CD14-positive monocyte (primary cell): ENCODE data around the gene LBP. TPM values are rescaled to one million over a fixed set of nuclear protein-coding genes. Genes with fewer than 3 reads are reported as not detected.

Experiments used
- DNase-seq, 3 donors: peaks; one replicate each; pipeline ENCODE4 v3.0.0-alpha.2; 2011 to 2022
- H2AFZ ChIP-seq: 2 replicates; pipeline ENCODE4 v1.6.0; 2012; ENCODE audit warnings: mild to moderate bottlenecking, low read depth, low read length, inconsistent platforms; ENCODE audit not compliant: insufficient read depth, poor library complexity, severe bottlenecking
- H3K27ac ChIP-seq, 2 donors: 1 replicate in 1 of 2; 2 replicates in 1 of 2; pipeline ENCODE4 v1.5.1; 2012 to 2013; ENCODE audit warnings: low read length in 2 of 2, control low read depth in 1 of 2, inconsistent platforms in 1 of 2, low read depth in 1 of 2, mild to moderate bottlenecking in 1 of 2
- H3K27me3 ChIP-seq, 2 donors: one replicate each; pipeline versions ENCODE4 v1.6.0 to v1.6.1; 2011 to 2013; ENCODE audit warnings: low read length in 2 of 2; ENCODE audit not compliant: control insufficient read depth in 2 of 2, insufficient read depth in 2 of 2
- H3K36me3 ChIP-seq, 2 donors: replicated peaks in 1 of 2; 1 replicate in 1 of 2; 2 replicates in 1 of 2; pipeline versions ENCODE4 v1.5.1 to v1.6.1; 2012 to 2013; ENCODE audit warnings: low read length in 2 of 2, control low read depth in 1 of 2, inconsistent platforms in 1 of 2, mild to moderate bottlenecking in 1 of 2; ENCODE audit not compliant: insufficient read depth in 2 of 2, control insufficient read depth in 1 of 2
- H3K4me1 ChIP-seq, 2 donors: 1 replicate in 1 of 2; 2 replicates in 1 of 2; pipeline versions ENCODE4 v1.5.1 to v1.6.1; 2012 to 2013; ENCODE audit warnings: low read length in 2 of 2, control low read depth in 1 of 2, inconsistent platforms in 1 of 2, mild to moderate bottlenecking in 1 of 2, moderate library complexity in 1 of 2; ENCODE audit not compliant: insufficient read depth in 2 of 2, control insufficient read depth in 1 of 2
- H3K4me2 ChIP-seq: replicated peaks from 2 replicates; pipeline ENCODE3; 2012; ENCODE audit warnings: low read length, moderate library complexity, mild to moderate bottlenecking; ENCODE audit not compliant: poor library complexity, severe bottlenecking; ENCODE audit errors: extremely low read depth
- H3K4me3 ChIP-seq, 3 experiments: fragments of 200-600 bp in 1 of 3; sonication (generic) in 1 of 3; replicated peaks in 1 of 3; 1 replicate in 2 of 3; 2 replicates in 1 of 3; pipeline ENCODE4 v1.5.1; 2011 to 2013; ENCODE audit warnings: low read length in 3 of 3, mild to moderate bottlenecking in 3 of 3, control low read depth in 2 of 3, low read depth in 2 of 3, inconsistent platforms in 1 of 3, moderate library complexity in 1 of 3
- H3K79me2 ChIP-seq: 2 replicates; pipeline ENCODE4 v1.6.0; 2012; ENCODE audit warnings: mild to moderate bottlenecking, control low read depth, inconsistent platforms, low read length, moderate library complexity; ENCODE audit not compliant: insufficient read depth
- H3K9ac ChIP-seq: 2 replicates; pipeline ENCODE4 v1.6.0; 2017; ENCODE audit warnings: low read length, mild to moderate bottlenecking; ENCODE audit not compliant: insufficient read depth, poor library complexity, severe bottlenecking
- H3K9me3 ChIP-seq, 2 donors: replicated peaks in 1 of 2; 1 replicate in 1 of 2; 2 replicates in 1 of 2; pipeline versions ENCODE4 v1.5.1 to v1.6.1; 2012 to 2013; ENCODE audit warnings: low read length in 2 of 2, control low read depth in 1 of 2; ENCODE audit not compliant: control insufficient read depth in 1 of 2, insufficient read depth in 1 of 2
- H4K20me1 ChIP-seq: 2 replicates; pipeline ENCODE4 v1.6.0; 2012; ENCODE audit warnings: mild to moderate bottlenecking, low read length, control low read depth, moderate library complexity; ENCODE audit not compliant: insufficient read depth
- H3K27ac Mint-ChIP-seq, 7 donors: one replicate each; pipeline ENCODE4 v1.8.0; 2020; ENCODE audit warnings: mild to moderate bottlenecking in 7 of 7, mixed read lengths in 7 of 7, moderate library complexity in 6 of 7, inconsistent platforms in 2 of 7
- H3K27me3 Mint-ChIP-seq, 3 donors: one replicate each; pipeline ENCODE4 v1.8.0; 2021 to 2022; ENCODE audit warnings: low read depth in 3 of 3, mild to moderate bottlenecking in 3 of 3, mixed read lengths in 3 of 3, moderate library complexity in 3 of 3, inconsistent platforms in 1 of 3
- H3K36me3 Mint-ChIP-seq, 2 donors: one replicate each; pipeline ENCODE4 v1.8.0; 2020; ENCODE audit warnings: mixed read lengths in 2 of 2, inconsistent platforms in 1 of 2, mild to moderate bottlenecking in 1 of 2
- H3K4me1 Mint-ChIP-seq: one replicate; pipeline ENCODE4 v1.8.0; 2020; ENCODE audit warnings: mild to moderate bottlenecking, mixed read lengths
- H3K4me3 Mint-ChIP-seq, 2 donors: one replicate each; pipeline ENCODE4 v1.8.0; 2020; ENCODE audit warnings: mild to moderate bottlenecking in 2 of 2, mixed read lengths in 2 of 2, moderate library complexity in 1 of 2
- H3K9me3 Mint-ChIP-seq, 7 donors: one replicate each; pipeline ENCODE4 v1.8.0; 2020 to 2022; ENCODE audit warnings: mixed read lengths in 7 of 7, mild to moderate bottlenecking in 6 of 7, moderate library complexity in 6 of 7, inconsistent platforms in 2 of 7
- WGBS: methylation state at CpG from one replicate; pipeline ENCODE4 v1.1.5; 2013; ENCODE audit warnings: missing lambda C conversion rate; ENCODE audit not compliant: insufficient coverage; 5-methylcytosine and 5-hydroxymethylcytosine counted together
- intact Hi-C, 2 donors: fragments of 100-400 bp; cut with micrococcal nuclease; formaldehyde crosslinking; loops; one replicate each; pipeline versions ENCODE4 v1.15.0 to v1.15.1; 2023
- polyA plus RNA-seq, 3 donors: library from polyadenylated mRNA; depleted of rRNA in 1 of 3; unstranded in 2 of 3; stranded (reverse) in 1 of 3; fragments of 300-500 nt in 2 of 3; fragments of >200 nt in 1 of 3; fragmentation: Illumina TruSeq in 2 of 3; gene quantifications; 1 replicate in 2 of 3; 2 replicates in 1 of 3; pipeline ENCODE4 v1.2.3, GENCODE V29; 2012 to 2021
- TF ChIP-seq, protein P1 (sequence below): fragments of 200-600 bp; IDR thresholded peaks from one replicate; pipeline ENCODE4 v1.8.0; 2022; ENCODE audit warnings: antibody characterized with exemption, mild to moderate bottlenecking

The LBP gene
- polyA plus RNA-seq, 3 donors = not detected

DNA sequence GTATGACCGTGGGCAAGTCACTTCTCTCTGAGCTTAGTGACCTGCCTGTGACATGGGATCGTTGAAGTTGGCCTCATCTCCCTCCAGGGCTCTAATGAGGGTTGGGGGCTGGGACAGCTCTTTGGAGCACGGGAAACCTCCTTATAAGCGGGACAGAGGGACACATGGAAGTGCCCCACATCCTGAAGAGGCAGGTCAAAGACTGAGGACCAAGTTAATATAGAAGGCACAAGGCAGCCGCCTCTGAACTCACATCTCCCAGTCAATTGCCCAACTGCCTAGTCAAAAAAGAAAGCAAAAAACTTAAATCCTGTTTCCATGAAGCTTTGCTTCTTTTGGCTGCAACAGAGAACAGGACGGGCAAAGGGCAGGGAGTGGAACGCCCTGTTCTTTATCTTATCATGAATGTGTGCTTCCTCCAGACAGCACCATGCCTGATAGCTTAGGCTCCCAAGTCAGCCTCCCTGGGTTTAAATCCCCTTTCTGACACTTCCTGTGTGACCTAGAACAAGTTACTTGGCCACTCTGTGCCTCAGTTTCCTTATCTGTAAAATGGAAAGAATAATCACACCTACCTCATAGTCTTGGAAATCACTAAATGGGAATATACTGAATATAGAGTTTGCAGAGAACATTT lies 27.1 kb downstream of the LBP start:
- no peak overlapping the region for H2AFZ ChIP-seq
- 70% methylated on average over 5 of the region's 7 CpGs for WGBS

DNA sequence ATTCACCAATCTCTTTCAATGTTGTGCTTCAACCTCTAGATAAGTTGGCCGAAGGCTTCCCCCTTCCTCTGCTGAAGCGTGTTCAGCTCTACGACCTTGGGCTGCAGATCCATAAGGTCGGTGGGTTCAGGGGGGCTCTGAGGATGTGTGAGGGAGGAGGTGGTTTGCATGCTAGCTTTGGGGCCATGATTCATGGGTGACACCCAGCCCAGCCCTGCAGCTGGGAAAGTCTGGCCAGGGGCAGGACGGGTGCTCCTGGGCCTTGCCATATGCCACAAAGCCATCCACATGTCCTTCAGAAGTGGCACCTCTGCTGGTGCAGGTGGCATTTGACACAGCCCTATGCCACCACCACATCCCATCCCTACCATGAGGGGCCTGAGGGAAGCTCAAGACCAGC lies 27.6 kb downstream of the LBP start:
- Histone ChIP-seq H3K79me2 (no peaks in the 10 kb centered on the region), H3K27ac (no peak overlapping the region), H2AFZ (no peak overlapping the region), H3K4me2 (no peak overlapping the region), H3K36me3 (no peaks in the 10 kb centered on the region), H3K9me3 (no peaks in the 10 kb centered on the region), H3K4me3 (no peak overlapping the region), H4K20me1 (no peaks in the 10 kb centered on the region), H3K4me1 (no peaks in the 10 kb centered on the region), H3K9ac (no peak overlapping the region), H3K27me3 (no peaks in the 10 kb centered on the region)
- TF ChIP-seq, protein P1, sequence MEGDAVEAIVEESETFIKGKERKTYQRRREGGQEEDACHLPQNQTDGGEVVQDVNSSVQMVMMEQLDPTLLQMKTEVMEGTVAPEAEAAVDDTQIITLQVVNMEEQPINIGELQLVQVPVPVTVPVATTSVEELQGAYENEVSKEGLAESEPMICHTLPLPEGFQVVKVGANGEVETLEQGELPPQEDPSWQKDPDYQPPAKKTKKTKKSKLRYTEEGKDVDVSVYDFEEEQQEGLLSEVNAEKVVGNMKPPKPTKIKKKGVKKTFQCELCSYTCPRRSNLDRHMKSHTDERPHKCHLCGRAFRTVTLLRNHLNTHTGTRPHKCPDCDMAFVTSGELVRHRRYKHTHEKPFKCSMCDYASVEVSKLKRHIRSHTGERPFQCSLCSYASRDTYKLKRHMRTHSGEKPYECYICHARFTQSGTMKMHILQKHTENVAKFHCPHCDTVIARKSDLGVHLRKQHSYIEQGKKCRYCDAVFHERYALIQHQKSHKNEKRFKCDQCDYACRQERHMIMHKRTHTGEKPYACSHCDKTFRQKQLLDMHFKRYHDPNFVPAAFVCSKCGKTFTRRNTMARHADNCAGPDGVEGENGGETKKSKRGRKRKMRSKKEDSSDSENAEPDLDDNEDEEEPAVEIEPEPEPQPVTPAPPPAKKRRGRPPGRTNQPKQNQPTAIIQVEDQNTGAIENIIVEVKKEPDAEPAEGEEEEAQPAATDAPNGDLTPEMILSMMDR = no peak
- DNase-seq = no peak
- Mint-ChIP-seq H3K4me1 (peaks cover 5% of the 10 kb centered on the region), H3K9me3 (peaks cover 0 to 6% (median 0%) of the 10 kb centered on the region in 7 donors), H3K4me3 (no peak overlapping the region), H3K27me3 (peaks cover 5 to 18% (median 13%) of the 10 kb centered on the region in 3 donors), H3K27ac (no peak overlapping the region), H3K36me3 (no peaks in the 10 kb centered on the region)
- 83% methylated on average over 2 of the region's 5 CpGs for WGBS
- intact Hi-C loops = no loop called here

More for the DNA sequence above, 27.1 kb downstream of the LBP start:
- Histone ChIP-seq H3K4me1 (no peaks in the 10 kb centered on the region), H3K36me3 (no peaks in the 10 kb centered on the region), H4K20me1 (no peaks in the 10 kb centered on the region), H3K9me3 (no peaks in the 10 kb centered on the region), H3K4me2 (no peak overlapping the region), H3K27ac (no peak overlapping the region), H3K27me3 (no peaks in the 10 kb centered on the region), H3K4me3 (no peak overlapping the region), H3K79me2 (no peaks in the 10 kb centered on the region), H3K9ac (no peak overlapping the region)
- intact Hi-C loops = no loop called here
- H3K4me1 Mint-ChIP-seq = peaks cover 5% of the 10 kb centered on the region
- TF ChIP-seq, protein P1 = no peak
- no peak for DNase-seq
- H3K9me3 Mint-ChIP-seq = peaks cover 0 to 6% (median 0%) of the 10 kb centered on the region in 7 donors
- peaks cover 5 to 18% (median 13%) of the 10 kb centered on the region in 3 donors for H3K27me3 Mint-ChIP-seq
- H3K4me3 Mint-ChIP-seq = no peak overlapping the region
- no peaks in the 10 kb centered on the region for H3K36me3 Mint-ChIP-seq
- no peak overlapping the region for H3K27ac Mint-ChIP-seq
